ENCODE results near the gene CRYGN. TPM values are rescaled to one million over a fixed set of nuclear protein-coding genes. Genes with fewer than 3 reads are reported as not detected.

The CRYGN gene
- polyA plus RNA-seq, 3 donors = not detected

DNA sequence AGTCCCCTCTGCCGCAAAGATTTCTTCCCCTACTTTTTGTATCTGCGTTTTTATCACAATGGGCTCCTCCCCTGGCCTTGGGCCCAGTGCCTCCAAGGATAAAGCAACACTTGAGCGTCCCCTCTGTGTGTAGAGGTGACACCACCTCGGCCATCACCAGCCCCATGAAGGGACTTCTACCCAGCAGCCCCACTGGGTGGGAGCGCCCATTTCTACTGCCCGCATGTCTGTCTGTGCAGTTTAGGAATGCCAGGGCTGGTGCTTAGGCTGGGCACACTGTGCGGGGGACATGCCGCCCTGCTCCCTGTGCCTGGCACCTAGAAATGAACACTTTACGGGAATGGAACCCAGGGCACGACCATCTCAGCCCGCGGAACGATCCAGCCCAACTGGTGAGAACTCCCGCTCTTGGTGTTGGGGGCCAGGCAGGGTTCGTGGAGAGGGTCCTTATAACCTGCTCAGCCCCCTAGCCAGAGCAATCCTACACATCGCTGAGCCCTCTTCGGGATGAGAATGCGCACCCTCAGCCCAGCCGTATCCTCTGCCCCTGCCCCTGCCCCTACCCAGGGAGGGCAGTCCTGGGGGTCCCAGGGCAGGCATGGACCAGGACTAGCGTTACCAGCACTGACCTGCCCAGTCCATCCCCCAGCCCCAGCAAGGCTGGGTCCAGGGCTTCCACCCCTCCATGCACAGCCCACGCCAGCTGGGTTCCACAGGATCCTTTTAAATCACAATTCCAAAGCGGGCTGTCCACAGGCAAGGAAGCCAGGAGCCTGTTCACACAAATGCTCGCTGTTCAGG is 12.8 kb downstream of the CRYGN start:
- Mint-ChIP-seq H3K27me3 (ENCODE audit: low read depth in 3 of 3) (peaks cover 2 to 7% (median 6%) of the 10 kb centered on the region in 3 donors), H3K27ac (peak overlapping the region in 1 of 7 donors; percentile 50), H3K9me3 (peaks cover 3 to 12% (median 8%) of the 10 kb centered on the region in 7 donors), H3K4me3 (no peak overlapping the region), H3K4me1 (peaks cover 15% of the 10 kb centered on the region), H3K36me3 (no peaks in the 10 kb centered on the region)
- H4K20me1 ChIP-seq (ENCODE audit: insufficient read depth, low read length) = no peaks in the 10 kb centered on the region
- H2AFZ ChIP-seq (ENCODE audit: insufficient read depth, low read depth, low read length, poor library complexity, severe bottlenecking) = no peak overlapping the region
- WGBS (ENCODE audit: insufficient coverage) = 96% methylated on average over 19 of the region's 23 CpGs
- no peak overlapping the region for H3K9ac ChIP-seq (ENCODE audit: insufficient read depth, low read length, poor library complexity, severe bottlenecking)
- no peak overlapping the region for H3K27ac ChIP-seq (ENCODE audit: low read depth in 1 of 2, low read length in 2 of 2)
- H3K27me3 ChIP-seq (ENCODE audit: control insufficient read depth in 2 of 2, insufficient read depth in 2 of 2, low read length in 2 of 2) = no peaks in the 10 kb centered on the region
- H3K4me1 ChIP-seq (ENCODE audit: control insufficient read depth in 1 of 2, insufficient read depth in 2 of 2, low read length in 2 of 2) = no peaks in the 10 kb centered on the region
- H3K9me3 ChIP-seq (replicated peaks in 1 of 2; ENCODE audit: control insufficient read depth in 1 of 2, insufficient read depth in 1 of 2, low read length in 2 of 2) = peaks cover 6% of the 10 kb centered on the region in 2 donors
- H3K4me3 ChIP-seq (replicated peaks in 1 of 3; ENCODE audit: low read depth in 2 of 3, low read length in 3 of 3) = no peak overlapping the region
- H3K79me2 ChIP-seq (ENCODE audit: insufficient read depth, low read length) = no peaks in the 10 kb centered on the region
- no peak for DNase-seq
- intact Hi-C loops (cut with micrococcal nuclease) = no loop called here
- H3K4me2 ChIP-seq (replicated peaks; ENCODE audit: extremely low read depth, low read length, poor library complexity, severe bottlenecking) = no peak overlapping the region
- H3K36me3 ChIP-seq (replicated peaks in 1 of 2; ENCODE audit: control insufficient read depth in 1 of 2, insufficient read depth in 2 of 2, low read length in 2 of 2) = no peaks in the 10 kb centered on the region
- TF ChIP-seq, protein P1, sequence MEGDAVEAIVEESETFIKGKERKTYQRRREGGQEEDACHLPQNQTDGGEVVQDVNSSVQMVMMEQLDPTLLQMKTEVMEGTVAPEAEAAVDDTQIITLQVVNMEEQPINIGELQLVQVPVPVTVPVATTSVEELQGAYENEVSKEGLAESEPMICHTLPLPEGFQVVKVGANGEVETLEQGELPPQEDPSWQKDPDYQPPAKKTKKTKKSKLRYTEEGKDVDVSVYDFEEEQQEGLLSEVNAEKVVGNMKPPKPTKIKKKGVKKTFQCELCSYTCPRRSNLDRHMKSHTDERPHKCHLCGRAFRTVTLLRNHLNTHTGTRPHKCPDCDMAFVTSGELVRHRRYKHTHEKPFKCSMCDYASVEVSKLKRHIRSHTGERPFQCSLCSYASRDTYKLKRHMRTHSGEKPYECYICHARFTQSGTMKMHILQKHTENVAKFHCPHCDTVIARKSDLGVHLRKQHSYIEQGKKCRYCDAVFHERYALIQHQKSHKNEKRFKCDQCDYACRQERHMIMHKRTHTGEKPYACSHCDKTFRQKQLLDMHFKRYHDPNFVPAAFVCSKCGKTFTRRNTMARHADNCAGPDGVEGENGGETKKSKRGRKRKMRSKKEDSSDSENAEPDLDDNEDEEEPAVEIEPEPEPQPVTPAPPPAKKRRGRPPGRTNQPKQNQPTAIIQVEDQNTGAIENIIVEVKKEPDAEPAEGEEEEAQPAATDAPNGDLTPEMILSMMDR (IDR thresholded peaks at IDR 0.05) = no peak

DNA sequence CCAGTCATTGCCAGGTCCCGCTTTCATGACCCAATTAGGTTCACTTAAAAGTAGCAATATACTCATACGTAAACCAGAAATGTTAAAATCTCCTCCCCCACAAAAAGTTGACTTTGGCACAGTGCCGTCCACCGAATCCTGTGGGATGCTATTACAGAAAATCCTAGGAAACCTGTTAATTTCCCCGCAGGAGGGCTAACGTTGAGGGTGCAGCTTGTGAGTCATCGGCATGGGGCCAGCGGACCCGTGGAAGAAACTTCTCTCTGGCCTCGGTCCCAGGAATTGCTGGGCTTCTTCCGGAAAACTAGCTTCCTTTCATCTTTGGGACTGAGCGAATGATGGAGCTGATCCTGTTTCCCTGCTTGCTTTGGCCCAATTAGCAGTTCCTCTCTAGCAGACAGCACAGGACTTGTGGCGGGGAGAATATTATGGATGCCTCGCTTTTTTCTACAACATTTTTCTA is 13.5 kb downstream of the CRYGN start:
- no peaks in the 10 kb centered on the region for H3K36me3 Mint-ChIP-seq
- Histone ChIP-seq H3K4me2 (replicated peaks; ENCODE audit: extremely low read depth, low read length, poor library complexity, severe bottlenecking) (no peak overlapping the region), H3K4me1 (ENCODE audit: control insufficient read depth in 1 of 2, insufficient read depth in 2 of 2, low read length in 2 of 2) (no peaks in the 10 kb centered on the region), H3K9ac (ENCODE audit: insufficient read depth, low read length, poor library complexity, severe bottlenecking) (no peak overlapping the region), H3K9me3 (replicated peaks in 1 of 2; ENCODE audit: control insufficient read depth in 1 of 2, insufficient read depth in 1 of 2, low read length in 2 of 2) (peaks cover 10 to 13% of the 10 kb centered on the region in 2 donors), H3K36me3 (replicated peaks in 1 of 2; ENCODE audit: control insufficient read depth in 1 of 2, insufficient read depth in 2 of 2, low read length in 2 of 2) (no peaks in the 10 kb centered on the region), H4K20me1 (ENCODE audit: insufficient read depth, low read length) (no peaks in the 10 kb centered on the region), H2AFZ (ENCODE audit: insufficient read depth, low read depth, low read length, poor library complexity, severe bottlenecking) (no peak overlapping the region), H3K27ac (ENCODE audit: low read depth in 1 of 2, low read length in 2 of 2) (no peak overlapping the region), H3K27me3 (ENCODE audit: control insufficient read depth in 2 of 2, insufficient read depth in 2 of 2, low read length in 2 of 2) (no peaks in the 10 kb centered on the region), H3K4me3 (replicated peaks in 1 of 3; ENCODE audit: low read depth in 2 of 3, low read length in 3 of 3) (no peak overlapping the region), H3K79me2 (ENCODE audit: insufficient read depth, low read length) (no peaks in the 10 kb centered on the region)
- TF ChIP-seq, protein P1 (IDR thresholded peaks at IDR 0.05) = no peak
- intact Hi-C loops (cut with micrococcal nuclease) = no loop called here
- no peak overlapping the region for H3K27ac Mint-ChIP-seq
- peaks cover 2 to 7% (median 6%) of the 10 kb centered on the region in 3 donors for H3K27me3 Mint-ChIP-seq (ENCODE audit: low read depth in 3 of 3)
- no peak overlapping the region for H3K4me3 Mint-ChIP-seq
- H3K4me1 Mint-ChIP-seq = peaks cover 15% of the 10 kb centered on the region
- 95% methylated on average over 13 of the region's 14 CpGs for WGBS (ENCODE audit: insufficient coverage)
- no peak for DNase-seq
- peaks cover 8 to 18% (median 14%) of the 10 kb centered on the region in 7 donors for H3K9me3 Mint-ChIP-seq
